ENCODE data around the gene METAP1D.

DNA sequence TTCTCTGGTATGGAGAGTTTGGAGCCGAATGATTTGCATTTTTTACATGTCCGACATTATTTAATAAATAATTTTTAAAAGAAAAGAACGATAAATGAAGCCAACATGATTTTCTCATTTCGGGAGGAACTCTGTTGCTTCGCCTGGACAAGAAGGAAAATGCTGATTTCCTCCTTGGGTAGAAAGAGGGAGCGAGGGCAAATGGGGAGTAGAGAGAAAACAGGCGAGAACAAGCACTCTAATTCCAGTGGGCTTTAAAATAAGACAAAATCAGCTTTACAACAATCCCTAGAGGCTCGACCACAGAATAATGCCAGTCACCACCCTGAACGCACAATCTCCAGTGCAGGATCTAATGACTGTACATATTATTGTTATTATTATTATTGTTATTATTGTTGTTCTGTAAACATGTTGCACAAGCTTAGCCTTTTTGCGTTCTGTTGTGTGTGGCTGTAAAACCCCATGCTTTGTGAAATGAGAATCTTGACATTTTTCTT, 89.3 kb downstream of the METAP1D start:
- TF ChIP-seq, protein P1, sequence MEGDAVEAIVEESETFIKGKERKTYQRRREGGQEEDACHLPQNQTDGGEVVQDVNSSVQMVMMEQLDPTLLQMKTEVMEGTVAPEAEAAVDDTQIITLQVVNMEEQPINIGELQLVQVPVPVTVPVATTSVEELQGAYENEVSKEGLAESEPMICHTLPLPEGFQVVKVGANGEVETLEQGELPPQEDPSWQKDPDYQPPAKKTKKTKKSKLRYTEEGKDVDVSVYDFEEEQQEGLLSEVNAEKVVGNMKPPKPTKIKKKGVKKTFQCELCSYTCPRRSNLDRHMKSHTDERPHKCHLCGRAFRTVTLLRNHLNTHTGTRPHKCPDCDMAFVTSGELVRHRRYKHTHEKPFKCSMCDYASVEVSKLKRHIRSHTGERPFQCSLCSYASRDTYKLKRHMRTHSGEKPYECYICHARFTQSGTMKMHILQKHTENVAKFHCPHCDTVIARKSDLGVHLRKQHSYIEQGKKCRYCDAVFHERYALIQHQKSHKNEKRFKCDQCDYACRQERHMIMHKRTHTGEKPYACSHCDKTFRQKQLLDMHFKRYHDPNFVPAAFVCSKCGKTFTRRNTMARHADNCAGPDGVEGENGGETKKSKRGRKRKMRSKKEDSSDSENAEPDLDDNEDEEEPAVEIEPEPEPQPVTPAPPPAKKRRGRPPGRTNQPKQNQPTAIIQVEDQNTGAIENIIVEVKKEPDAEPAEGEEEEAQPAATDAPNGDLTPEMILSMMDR (IDR thresholded peaks at IDR 0.05) = no peak
- no peak for TF ChIP-seq POLR2AphosphoS5 (IDR thresholded peaks at IDR 0.05)
- TF ChIP-seq POLR2A (IDR thresholded peaks at IDR 0.05) = no peak
- TF ChIP-seq EP300 (IDR thresholded peaks at IDR 0.05; ENCODE audit: low read depth) = no peak
